Left forelimb (tissue), 1 donor: Measurements from ENCODE around the gene DPY19L3.
"Not testable (repeated sequence)": the region's sequence is repeated elsewhere in the genome, so short reads cannot be mapped to it uniquely, and the experiment has no call there.

Experiments used
- DNase-seq: peaks from one replicate; pipeline ENCODE4 v3.0.0-alpha.2; 2018; ENCODE audit warnings: low spot score

Gene DPY19L3

GRCh38 chr19:32396046-32396652, 9.4 kb upstream of the DPY19L3 start:
- DNase-seq = no peak

- DNase-seq = no peak
Measured at GRCh38 chr19:32397671-32398101, 7.9 kb upstream of the DPY19L3 start.

- no peak for DNase-seq
Measured at GRCh38 chr19:32401992-32402391, 3.6 kb upstream of the DPY19L3 start.

GRCh38 chr19:32403291-32403995, 2.1 kb upstream of the DPY19L3 start:
- DNase-seq = no peak

- DNase-seq = no peak
Measured at GRCh38 chr19:32404213-32404932, 1.2 kb upstream of the DPY19L3 start.

- no peak for DNase-seq
Measured at GRCh38 chr19:32404933-32405430, 588 bp upstream of the DPY19L3 start.

- no peak for DNase-seq
Measured at GRCh38 chr19:32406161-32407003, 812 bp downstream of the DPY19L3 start.

GRCh38 chr19:32407004-32407992, 1.7 kb downstream of the DPY19L3 start:
- DNase-seq = no peak

- no peak for DNase-seq
Measured at GRCh38 chr19:32415246-32415645, 9.7 kb downstream of the DPY19L3 start.

- no peak for DNase-seq
Measured at GRCh38 chr19:32415669-32416068, 10.1 kb downstream of the DPY19L3 start.

GRCh38 chr19:32416749-32417456, 11.3 kb downstream of the DPY19L3 start:
- DNase-seq = no peak

- DNase-seq = no peak
Measured at GRCh38 chr19:32418155-32418554, 12.6 kb downstream of the DPY19L3 start.

GRCh38 chr19:32421589-32422361, 16.2 kb downstream of the DPY19L3 start:
- DNase-seq = no peak

- DNase-seq = no peak
Measured at GRCh38 chr19:32422435-32422834, 16.9 kb downstream of the DPY19L3 start.

GRCh38 chr19:32423944-32424343, 18.4 kb downstream of the DPY19L3 start:
- not testable (repeated sequence) for DNase-seq

GRCh38 chr19:32427536-32427935, 22.0 kb downstream of the DPY19L3 start:
- DNase-seq = no peak

GRCh38 chr19:32436692-32437091, 31.1 kb downstream of the DPY19L3 start:
- no peak for DNase-seq

GRCh38 chr19:32437096-32437495, 31.5 kb downstream of the DPY19L3 start:
- no peak for DNase-seq

- no peak for DNase-seq
Measured at GRCh38 chr19:32438751-32439150, 33.2 kb downstream of the DPY19L3 start.
